Liver (tissue), 9 donors: ENCODE data around the gene RANBP17. TPM values are rescaled to one million over a fixed set of nuclear protein-coding genes. Genes with fewer than 3 reads are reported as not detected.

Source experiments
- DNase-seq: peaks from one replicate; pipeline ENCODE4 v3.0.0-alpha.2; 2017; ENCODE audit warnings: low spot score
- H3K27ac ChIP-seq, 2 donors: one replicate each; pipeline ENCODE4 v1.7.0; 2013; ENCODE audit warnings: inconsistent platforms in 2 of 2, low read length in 2 of 2, control low read depth in 1 of 2, low read depth in 1 of 2, mild to moderate bottlenecking in 1 of 2
- H3K27me3 ChIP-seq, 4 donors: one replicate each; pipeline versions ENCODE4 v1.6.1 to v1.7.0; 2013; ENCODE audit warnings: low read length in 3 of 4, inconsistent platforms in 1 of 4, mild to moderate bottlenecking in 1 of 4, moderate library complexity in 1 of 4; ENCODE audit not compliant: control insufficient read depth in 4 of 4, insufficient read depth in 4 of 4
- H3K36me3 ChIP-seq, 4 donors: one replicate each; pipeline versions ENCODE4 v1.6.1 to v1.7.0; 2013; ENCODE audit warnings: low read length in 3 of 4, mild to moderate bottlenecking in 3 of 4, low read depth in 1 of 4, moderate library complexity in 1 of 4; ENCODE audit not compliant: control insufficient read depth in 4 of 4, insufficient read depth in 3 of 4
- H3K4me1 ChIP-seq, 4 donors: one replicate each; pipeline versions ENCODE4 v1.6.1 to v1.7.0; 2013; ENCODE audit warnings: low read length in 3 of 4, mild to moderate bottlenecking in 3 of 4, moderate library complexity in 1 of 4; ENCODE audit not compliant: control insufficient read depth in 4 of 4, insufficient read depth in 4 of 4
- H3K4me3 ChIP-seq, 3 donors: one replicate each; pipeline versions ENCODE4 v1.6.1 to v1.7.0; 2013; ENCODE audit warnings: low read length in 3 of 3, control low read depth in 1 of 3, low read depth in 1 of 3, mild to moderate bottlenecking in 1 of 3
- H3K9ac ChIP-seq, 2 donors: one replicate each; pipeline ENCODE4 v1.7.0; 2013; ENCODE audit warnings: low read length in 2 of 2, mild to moderate bottlenecking in 2 of 2, moderate library complexity in 2 of 2, control low read depth in 1 of 2, low read depth in 1 of 2
- H3K9me3 ChIP-seq, 4 donors: one replicate each; pipeline versions ENCODE4 v1.6.1 to v1.7.0; 2013; ENCODE audit warnings: low read length in 3 of 4; ENCODE audit not compliant: control insufficient read depth in 4 of 4
- FOXA1 ChIP-seq: IDR thresholded peaks from 2 replicates; pipeline ENCODE4 v1.6.1; 2016; ENCODE audit warnings: antibody characterized with exemption
- FOXA2 ChIP-seq: IDR thresholded peaks from 2 replicates; pipeline ENCODE4 v1.6.1; 2016; ENCODE audit warnings: antibody characterized with exemption
- GABPA ChIP-seq, 2 donors: IDR thresholded peaks in 1 of 2; conservative IDR thresholded peaks in 1 of 2; 2 replicates each; pipeline ENCODE4 v1.6.1; 2016; ENCODE audit warnings: antibody characterized with exemption in 2 of 2, mild to moderate bottlenecking in 1 of 2, moderate library complexity in 1 of 2
- HNF4G ChIP-seq: IDR thresholded peaks from 2 replicates; pipeline ENCODE4 v1.6.1; 2016; ENCODE audit warnings: antibody characterized with exemption
- MAX ChIP-seq: IDR thresholded peaks from 2 replicates; pipeline ENCODE4 v1.6.1; 2016; ENCODE audit warnings: antibody characterized with exemption
- NR2F2 ChIP-seq: IDR thresholded peaks from 2 replicates; pipeline ENCODE4 v1.6.1; 2016; ENCODE audit warnings: antibody characterized with exemption
- RAD21 ChIP-seq, 2 donors: IDR thresholded peaks; 2 replicates each; pipeline ENCODE4 v1.6.1; 2016; ENCODE audit warnings: antibody characterized with exemption in 2 of 2, mild to moderate bottlenecking in 2 of 2
- SP1 ChIP-seq: IDR thresholded peaks from 2 replicates; pipeline ENCODE4 v1.6.1; 2018; ENCODE audit warnings: antibody characterized with exemption, mild to moderate bottlenecking
- TAF1 ChIP-seq: conservative IDR thresholded peaks from 2 replicates; pipeline ENCODE4 v1.6.1; 2016; ENCODE audit warnings: antibody characterized with exemption, mild to moderate bottlenecking
- WGBS: extraction: QIAGEN DNeasy Blood & Tissue Kit; methylation state at CpG from one replicate; pipeline ENCODE4 v1.1.7; 2013; 5-methylcytosine and 5-hydroxymethylcytosine counted together
- polyA plus RNA-seq, 2 donors: library from polyadenylated mRNA; stranded (reverse) in 1 of 2; unstranded in 1 of 2; fragments of 200-250 nt in 1 of 2; fragments of >200 nt in 1 of 2; fragmentation: Nextera tagmentation in 1 of 2; extraction: Ambion mirVana in 1 of 2; gene quantifications; one replicate each; pipeline versions ENCODE4 v1.2.1 to v1.2.3, GENCODE V29; 2013 to 2015
- total RNA-seq, 2 donors: library from RNA; depleted of rRNA; stranded (reverse); fragments of >200 nt; gene quantifications; one replicate each; pipeline ENCODE4 v1.2.3, GENCODE V29; 2014
- TF ChIP-seq, protein P1 (sequence below): fragments of 150-350 bp; IDR thresholded peaks from 2 replicates; pipeline ENCODE4 v1.5.1; 2017; ENCODE audit warnings: improper control_type of control experiment, low read depth, low read length; ENCODE audit not compliant: missing input control
- TF ChIP-seq, protein P2 (sequence below): IDR thresholded peaks from 2 replicates; pipeline ENCODE4 v1.6.1; 2016; ENCODE audit warnings: antibody characterized with exemption
- TF ChIP-seq, protein P3 (sequence below): IDR thresholded peaks from 2 replicates; pipeline ENCODE4 v1.6.1; 2016; ENCODE audit warnings: antibody characterized with exemption, mild to moderate bottlenecking
- donor health status: healthy.
- donor health status: healthy.
- donor health status: healthy.
- donor health status: healthy.
- donor health status: healthy.

RANBP17 gene
- total and polyA plus RNA-seq, 4 donors = 0.83 to 10.8 (median 7.9) TPM

- TF ChIP-seq, protein P1, sequence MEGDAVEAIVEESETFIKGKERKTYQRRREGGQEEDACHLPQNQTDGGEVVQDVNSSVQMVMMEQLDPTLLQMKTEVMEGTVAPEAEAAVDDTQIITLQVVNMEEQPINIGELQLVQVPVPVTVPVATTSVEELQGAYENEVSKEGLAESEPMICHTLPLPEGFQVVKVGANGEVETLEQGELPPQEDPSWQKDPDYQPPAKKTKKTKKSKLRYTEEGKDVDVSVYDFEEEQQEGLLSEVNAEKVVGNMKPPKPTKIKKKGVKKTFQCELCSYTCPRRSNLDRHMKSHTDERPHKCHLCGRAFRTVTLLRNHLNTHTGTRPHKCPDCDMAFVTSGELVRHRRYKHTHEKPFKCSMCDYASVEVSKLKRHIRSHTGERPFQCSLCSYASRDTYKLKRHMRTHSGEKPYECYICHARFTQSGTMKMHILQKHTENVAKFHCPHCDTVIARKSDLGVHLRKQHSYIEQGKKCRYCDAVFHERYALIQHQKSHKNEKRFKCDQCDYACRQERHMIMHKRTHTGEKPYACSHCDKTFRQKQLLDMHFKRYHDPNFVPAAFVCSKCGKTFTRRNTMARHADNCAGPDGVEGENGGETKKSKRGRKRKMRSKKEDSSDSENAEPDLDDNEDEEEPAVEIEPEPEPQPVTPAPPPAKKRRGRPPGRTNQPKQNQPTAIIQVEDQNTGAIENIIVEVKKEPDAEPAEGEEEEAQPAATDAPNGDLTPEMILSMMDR = no peak
- no peak for TF ChIP-seq SP1
- TF ChIP-seq FOXA1 = no peak
Measured at GRCh38 chr5:171158581-171158980, 296.8 kb downstream of the RANBP17 start (continued).

DNA sequence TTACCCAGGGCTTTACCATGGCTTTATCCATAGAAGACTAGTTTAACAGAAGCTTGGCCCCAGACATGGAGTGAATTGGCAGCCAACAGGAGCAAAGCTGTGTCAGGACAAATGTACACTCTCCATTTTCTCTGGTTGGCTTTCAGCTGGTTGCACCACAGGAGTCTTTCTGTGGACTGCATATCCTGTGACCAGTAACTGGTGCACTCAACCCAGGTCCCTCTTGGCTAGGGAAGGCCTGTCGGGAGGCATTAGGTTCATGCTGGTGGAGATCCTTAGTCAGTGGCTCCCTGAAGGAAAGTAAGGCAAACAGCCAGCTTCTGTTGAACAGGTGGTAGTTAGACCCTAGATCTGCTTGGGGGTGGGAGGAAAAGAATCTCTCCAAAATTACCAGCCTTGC lies 300.3 kb downstream of the RANBP17 start:
- TF ChIP-seq RAD21 (IDR thresholded peaks at IDR 0.05) = no peak
- no peak for TF ChIP-seq FOXA2
- TF ChIP-seq SP1 = no peak
- TF ChIP-seq TAF1 = no peak
- TF ChIP-seq MAX = no peak
- TF ChIP-seq HNF4G = no peak
- no peak for DNase-seq
- no peaks in the 10 kb centered on the region for H3K36me3 ChIP-seq
- H3K9ac ChIP-seq = no peak overlapping the region
- H3K4me3 ChIP-seq = no peak overlapping the region
- 98% methylated on average over 1 of the region's 1 CpG for WGBS
- no peak overlapping the region for H3K27ac ChIP-seq
- no peaks in the 10 kb centered on the region for H3K27me3 ChIP-seq
- no peaks in the 10 kb centered on the region for H3K4me1 ChIP-seq
- H3K9me3 ChIP-seq = no peaks in the 10 kb centered on the region

- H3K27ac ChIP-seq = no peak overlapping the region
- no peak for TF ChIP-seq TAF1
- TF ChIP-seq HNF4G = no peak
- peak in 1 of 2 donors; percentile 59 for TF ChIP-seq RAD21 (IDR thresholded peaks at IDR 0.05)
- TF ChIP-seq, protein P1 = peak; percentile 8
- WGBS = 78% methylated on average over 1 of the region's 1 CpG
- H3K27me3 ChIP-seq = no peaks in the 10 kb centered on the region
- no peak for DNase-seq
- no peaks in the 10 kb centered on the region for H3K36me3 ChIP-seq
- H3K4me3 ChIP-seq = no peak overlapping the region
- H3K9me3 ChIP-seq = no peaks in the 10 kb centered on the region
- H3K9ac ChIP-seq = no peak overlapping the region
- no peaks in the 10 kb centered on the region for H3K4me1 ChIP-seq
Measured at GRCh38 chr5:171162596-171162995, 300.8 kb downstream of the RANBP17 start.

GRCh38 chr5:171166766-171167165 lies 304.9 kb downstream of the RANBP17 start:
- H3K36me3 ChIP-seq = no peaks in the 10 kb centered on the region
- no peak overlapping the region for H3K4me3 ChIP-seq
- DNase-seq = no peak
- no peaks in the 10 kb centered on the region for H3K27me3 ChIP-seq
- H3K9ac ChIP-seq = no peak overlapping the region
- no peak overlapping the region for H3K27ac ChIP-seq
- no peaks in the 10 kb centered on the region for H3K4me1 ChIP-seq
- no peaks in the 10 kb centered on the region for H3K9me3 ChIP-seq
- TF ChIP-seq SP1 (no peak), HNF4G (no peak), MAX (no peak), GABPA (IDR thresholded peaks at IDR 0.05 in 1 of 2, conservative IDR thresholded peaks at IDR 0.05 in 1 of 2) (no peak), RAD21 (IDR thresholded peaks at IDR 0.05) (no peak), TAF1 (no peak), FOXA1 (no peak), NR2F2 (no peak)
- TF ChIP-seq, protein P2, sequence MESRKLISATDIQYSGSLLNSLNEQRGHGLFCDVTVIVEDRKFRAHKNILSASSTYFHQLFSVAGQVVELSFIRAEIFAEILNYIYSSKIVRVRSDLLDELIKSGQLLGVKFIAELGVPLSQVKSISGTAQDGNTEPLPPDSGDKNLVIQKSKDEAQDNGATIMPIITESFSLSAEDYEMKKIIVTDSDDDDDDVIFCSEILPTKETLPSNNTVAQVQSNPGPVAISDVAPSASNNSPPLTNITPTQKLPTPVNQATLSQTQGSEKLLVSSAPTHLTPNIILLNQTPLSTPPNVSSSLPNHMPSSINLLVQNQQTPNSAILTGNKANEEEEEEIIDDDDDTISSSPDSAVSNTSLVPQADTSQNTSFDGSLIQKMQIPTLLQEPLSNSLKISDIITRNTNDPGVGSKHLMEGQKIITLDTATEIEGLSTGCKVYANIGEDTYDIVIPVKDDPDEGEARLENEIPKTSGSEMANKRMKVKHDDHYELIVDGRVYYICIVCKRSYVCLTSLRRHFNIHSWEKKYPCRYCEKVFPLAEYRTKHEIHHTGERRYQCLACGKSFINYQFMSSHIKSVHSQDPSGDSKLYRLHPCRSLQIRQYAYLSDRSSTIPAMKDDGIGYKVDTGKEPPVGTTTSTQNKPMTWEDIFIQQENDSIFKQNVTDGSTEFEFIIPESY = no peak
- TF ChIP-seq, protein P3, sequence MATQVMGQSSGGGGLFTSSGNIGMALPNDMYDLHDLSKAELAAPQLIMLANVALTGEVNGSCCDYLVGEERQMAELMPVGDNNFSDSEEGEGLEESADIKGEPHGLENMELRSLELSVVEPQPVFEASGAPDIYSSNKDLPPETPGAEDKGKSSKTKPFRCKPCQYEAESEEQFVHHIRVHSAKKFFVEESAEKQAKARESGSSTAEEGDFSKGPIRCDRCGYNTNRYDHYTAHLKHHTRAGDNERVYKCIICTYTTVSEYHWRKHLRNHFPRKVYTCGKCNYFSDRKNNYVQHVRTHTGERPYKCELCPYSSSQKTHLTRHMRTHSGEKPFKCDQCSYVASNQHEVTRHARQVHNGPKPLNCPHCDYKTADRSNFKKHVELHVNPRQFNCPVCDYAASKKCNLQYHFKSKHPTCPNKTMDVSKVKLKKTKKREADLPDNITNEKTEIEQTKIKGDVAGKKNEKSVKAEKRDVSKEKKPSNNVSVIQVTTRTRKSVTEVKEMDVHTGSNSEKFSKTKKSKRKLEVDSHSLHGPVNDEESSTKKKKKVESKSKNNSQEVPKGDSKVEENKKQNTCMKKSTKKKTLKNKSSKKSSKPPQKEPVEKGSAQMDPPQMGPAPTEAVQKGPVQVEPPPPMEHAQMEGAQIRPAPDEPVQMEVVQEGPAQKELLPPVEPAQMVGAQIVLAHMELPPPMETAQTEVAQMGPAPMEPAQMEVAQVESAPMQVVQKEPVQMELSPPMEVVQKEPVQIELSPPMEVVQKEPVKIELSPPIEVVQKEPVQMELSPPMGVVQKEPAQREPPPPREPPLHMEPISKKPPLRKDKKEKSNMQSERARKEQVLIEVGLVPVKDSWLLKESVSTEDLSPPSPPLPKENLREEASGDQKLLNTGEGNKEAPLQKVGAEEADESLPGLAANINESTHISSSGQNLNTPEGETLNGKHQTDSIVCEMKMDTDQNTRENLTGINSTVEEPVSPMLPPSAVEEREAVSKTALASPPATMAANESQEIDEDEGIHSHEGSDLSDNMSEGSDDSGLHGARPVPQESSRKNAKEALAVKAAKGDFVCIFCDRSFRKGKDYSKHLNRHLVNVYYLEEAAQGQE = no peak
- TF ChIP-seq, protein P1 = no peak
